GM18502 (cell line): ENCODE measurements around the gene F10.

ENCODE experiments used
- ATAC-seq: cut with Tn5 transposase; IDR thresholded peaks from one replicate; pipeline ENCODE4 v1.9.1; 2021; ENCODE audit warnings: mild to moderate bottlenecking; ENCODE audit not compliant: unreplicated experiment, poor library complexity

F10 gene

GRCh38 chr13:113129480-113129879 lies 6.9 kb downstream of the F10 start:
- no peak for ATAC-seq

GRCh38 chr13:113129921-113130750 lies 7.5 kb downstream of the F10 start:
- no peak for ATAC-seq

GRCh38 chr13:113135281-113135760 lies 12.7 kb downstream of the F10 start:
- ATAC-seq: no peak

- no peak for ATAC-seq
These were observed 15.2 kb downstream of the F10 start for GRCh38 chr13:113137691-113138298.

- ATAC-seq: no peak
These were observed 16.4 kb downstream of the F10 start for GRCh38 chr13:113138792-113139551.

- ATAC-seq: no peak
These were observed 17.0 kb downstream of the F10 start for GRCh38 chr13:113139577-113139976.

- ATAC-seq: no peak
These were observed 18.3 kb downstream of the F10 start for GRCh38 chr13:113140677-113141600.

- no peak for ATAC-seq
These were observed 19.0 kb downstream of the F10 start for GRCh38 chr13:113141601-113141970.

GRCh38 chr13:113142876-113143275 lies 20.3 kb downstream of the F10 start:
- no peak for ATAC-seq

- ATAC-seq: no peak
These were observed 21.1 kb downstream of the F10 start for GRCh38 chr13:113143466-113144254.

- no peak for ATAC-seq
These were observed 21.6 kb downstream of the F10 start for GRCh38 chr13:113144255-113144629.

- no peak for ATAC-seq
These were observed 22.9 kb downstream of the F10 start for GRCh38 chr13:113145496-113145895.

- ATAC-seq: no peak
These were observed 23.5 kb downstream of the F10 start for GRCh38 chr13:113145911-113146598.

GRCh38 chr13:113146750-113147149 lies 24.2 kb downstream of the F10 start:
- no peak for ATAC-seq

- ATAC-seq: no peak
These were observed 24.6 kb downstream of the F10 start for GRCh38 chr13:113147206-113147605.

- no peak for ATAC-seq
These were observed 25.8 kb downstream of the F10 start for GRCh38 chr13:113148407-113148806.

- ATAC-seq: no peak
These were observed 26.4 kb downstream of the F10 start for GRCh38 chr13:113148940-113149503.
